WI38 (cell line): ENCODE measurements around the gene VIPR2.

ENCODE experiments used
- H3K4me3 ChIP-seq: 2 replicates; pipeline ENCODE4 v1.5.1; 2011; ENCODE audit warnings: low read depth, mild to moderate bottlenecking, control low read depth, low read length
- CTCF ChIP-seq: IDR thresholded peaks from 2 replicates; pipeline ENCODE4 v1.5.1; 2012; ENCODE audit warnings: low read depth, mild to moderate bottlenecking, control low read depth, low read length

The VIPR2 gene

GRCh38 chr7:159144758-159145489, at the start of gene VIPR2:
VIPR2 (minus strand) TSS chr7:159144867; CDS start chr7:159144771, 96 bp downstream.
- H3K4me3 ChIP-seq, result no peak within 1 kb of the TSS
- TF ChIP-seq CTCF, result no peak

GRCh38 chr7:159193543-159194090, 49.0 kb upstream of the VIPR2 start:
- no peak overlapping the region for H3K4me3 ChIP-seq
- no peak for TF ChIP-seq CTCF

- TF ChIP-seq CTCF, result no peak
- H3K4me3 ChIP-seq, result no peak overlapping the region
These were observed 48.2 kb upstream of the VIPR2 start for GRCh38 chr7:159192725-159193453.

GRCh38 chr7:159192013-159192412, 47.3 kb upstream of the VIPR2 start:
- no peak for TF ChIP-seq CTCF
- H3K4me3 ChIP-seq, result no peak overlapping the region

- H3K4me3 ChIP-seq, result no peak overlapping the region
- no peak for TF ChIP-seq CTCF
These were observed 46.6 kb upstream of the VIPR2 start for GRCh38 chr7:159191236-159191635.

GRCh38 chr7:159188011-159188410, 43.3 kb upstream of the VIPR2 start:
- H3K4me3 ChIP-seq, result no peak overlapping the region
- no peak for TF ChIP-seq CTCF

GRCh38 chr7:159179241-159179640, 34.6 kb upstream of the VIPR2 start:
- H3K4me3 ChIP-seq, result no peak overlapping the region
- TF ChIP-seq CTCF, result no peak
